Right atrium auricular region (tissue), 2 donors: ENCODE results near the gene RNF166. TPM values are rescaled to one million over a fixed set of nuclear protein-coding genes. Genes with fewer than 3 reads are reported as not detected.
A peak's percentile ranks its signal among the peaks of the same experiment; 100 is the strongest.

ENCODE experiments used
- DNase-seq: peaks from one replicate; pipeline ENCODE4 v3.0.0-alpha.2; 2019; ENCODE audit warnings: low spot score
- H3K27ac ChIP-seq, 2 donors: fragments of 200-600 bp; sonication (generic); 1 replicate in 1 of 2; 2 replicates in 1 of 2; pipeline ENCODE4 v1.5.1; 2016 to 2019
- H3K27me3 ChIP-seq, 2 donors: fragments of 200-600 bp; sonication (generic); one replicate each; pipeline versions ENCODE4 v1.5.1 to v1.6.0; 2017 to 2019
- H3K36me3 ChIP-seq: fragments of 200-600 bp; sonication (generic); one replicate; pipeline ENCODE4 v1.5.1; 2016
- H3K4me1 ChIP-seq, 2 donors: fragments of 200-600 bp; sonication (generic); one replicate each; pipeline versions ENCODE4 v1.5.1 to v1.6.0; 2017 to 2019
- H3K4me3 ChIP-seq, 2 donors: fragments of 200-600 bp; sonication (generic); 1 replicate in 1 of 2; 2 replicates in 1 of 2; pipeline ENCODE4 v1.5.1; 2017 to 2019; ENCODE audit warnings: mild to moderate bottlenecking in 1 of 2, moderate library complexity in 1 of 2
- H3K9me3 ChIP-seq, 2 donors: fragments of 200-600 bp; sonication (generic); one replicate each; pipeline ENCODE4 v1.5.1; 2019
- CTCF ChIP-seq, 2 donors: fragments of 200-600 bp; sonication (generic); IDR thresholded peaks; one replicate each; pipeline ENCODE4 v1.5.1; 2019; ENCODE audit warnings: antibody characterized with exemption in 2 of 2
- total RNA-seq, 2 donors: library from RNA; depleted of rRNA; stranded (reverse); fragments of >200 nt; gene quantifications; one replicate each; pipeline ENCODE4 v1.1.0, GENCODE V29; 2016

The RNF166 gene
- total RNA-seq, 2 donors from 2014 or later = 16.9 to 19.4 TPM

DNA sequence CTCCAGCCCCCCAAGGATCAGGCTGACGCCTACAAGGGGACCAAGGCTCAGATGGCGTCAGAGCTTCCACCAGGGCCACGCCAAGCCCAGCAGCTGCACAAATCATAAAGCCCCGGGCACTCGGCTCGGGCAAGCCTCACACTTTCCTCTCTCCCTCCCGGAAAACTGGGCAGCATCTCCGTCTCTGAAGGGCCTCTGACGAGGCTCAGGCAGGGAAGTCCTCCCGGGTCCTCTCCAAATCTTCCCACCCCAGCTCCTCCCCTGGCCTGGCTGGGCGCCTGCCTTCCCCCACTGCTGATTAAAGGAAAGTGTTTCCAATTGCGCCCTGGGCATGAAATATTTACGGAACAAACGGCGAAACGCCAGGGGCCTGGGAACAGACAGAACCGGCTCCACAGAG, 40.3 kb upstream of the RNF166 start:
- Histone ChIP-seq H3K4me1 (peaks cover 0 to 37% of the 10 kb centered on the region in 2 donors), H3K27ac (peak overlapping the region; percentile 22 to 40), H3K36me3 (no peaks in the 10 kb centered on the region), H3K9me3 (no peaks in the 10 kb centered on the region), H3K27me3 (no peaks in the 10 kb centered on the region), H3K4me3 (no peak overlapping the region)
- peak; percentile 85 for DNase-seq
- no peak for TF ChIP-seq CTCF (IDR thresholded peaks at IDR 0.05)

GRCh38 chr16:88744577-88745521, 38.6 kb upstream of the RNF166 start:
- H3K27ac ChIP-seq = no peak overlapping the region
- no peak for TF ChIP-seq CTCF (IDR thresholded peaks at IDR 0.05)
- no peaks in the 10 kb centered on the region for H3K36me3 ChIP-seq
- no peaks in the 10 kb centered on the region for H3K27me3 ChIP-seq
- H3K4me3 ChIP-seq = no peak overlapping the region
- no peaks in the 10 kb centered on the region for H3K9me3 ChIP-seq
- DNase-seq = no peak
- peaks cover 0 to 37% of the 10 kb centered on the region in 2 donors for H3K4me1 ChIP-seq

GRCh38 chr16:88743693-88744576, 37.7 kb upstream of the RNF166 start:
- Histone ChIP-seq H3K4me3 (no peak overlapping the region), H3K36me3 (no peaks in the 10 kb centered on the region), H3K27ac (no peak overlapping the region), H3K4me1 (peaks cover 0 to 37% of the 10 kb centered on the region in 2 donors), H3K9me3 (no peaks in the 10 kb centered on the region), H3K27me3 (no peaks in the 10 kb centered on the region)
- peak; percentile 79 for DNase-seq
- peak; percentile 74 to 92 for TF ChIP-seq CTCF (IDR thresholded peaks at IDR 0.05)

- Histone ChIP-seq H3K27ac (no peak overlapping the region), H3K27me3 (no peaks in the 10 kb centered on the region), H3K4me1 (peaks cover 0 to 37% of the 10 kb centered on the region in 2 donors), H3K4me3 (no peak overlapping the region), H3K9me3 (no peaks in the 10 kb centered on the region), H3K36me3 (no peaks in the 10 kb centered on the region)
- TF ChIP-seq CTCF (IDR thresholded peaks at IDR 0.05) = no peak
- no peak for DNase-seq
Observed at GRCh38 chr16:88742896-88743605, 36.8 kb upstream of the RNF166 start.

GRCh38 chr16:88741368-88741767, 35.2 kb upstream of the RNF166 start:
- Histone ChIP-seq H3K9me3 (no peaks in the 10 kb centered on the region), H3K36me3 (no peaks in the 10 kb centered on the region), H3K27ac (no peak overlapping the region), H3K4me1 (peaks cover 0 to 33% of the 10 kb centered on the region in 2 donors), H3K27me3 (no peaks in the 10 kb centered on the region), H3K4me3 (no peak overlapping the region)
- no peak for DNase-seq
- no peak for TF ChIP-seq CTCF (IDR thresholded peaks at IDR 0.05)
